OCI-M2 (cell line): ENCODE results near the gene LRRC17.
"Not testable (repeated sequence)": the region's sequence is repeated elsewhere in the genome, so short reads cannot be mapped to it uniquely, and the experiment has no call there.

Experiments used
- DNase-seq: peaks from one replicate; lab custom pipeline; 2025; ENCODE audit not compliant: unreplicated experiment; lab: John Stamatoyannopoulos, UW

The LRRC17 gene

GRCh38 chr7:102942181-102942866 is 29.5 kb downstream of the LRRC17 start:
- DNase-seq = no peak

- no peak for DNase-seq
These were observed 30.1 kb downstream of the LRRC17 start for GRCh38 chr7:102942868-102943267.

- no peak for DNase-seq
These were observed 30.8 kb downstream of the LRRC17 start for GRCh38 chr7:102943423-102944169.

GRCh38 chr7:102944241-102944640 is 31.4 kb downstream of the LRRC17 start:
- no peak for DNase-seq

GRCh38 chr7:102951839-102952238 is 39.0 kb downstream of the LRRC17 start:
- no peak for DNase-seq

GRCh38 chr7:102953406-102953805 is 40.6 kb downstream of the LRRC17 start:
- no peak for DNase-seq

GRCh38 chr7:102954359-102954758 is 41.6 kb downstream of the LRRC17 start:
- DNase-seq = not testable (repeated sequence)

GRCh38 chr7:102958004-102958403 is 45.2 kb downstream of the LRRC17 start:
- DNase-seq = not testable (repeated sequence)

- DNase-seq = not testable (repeated sequence)
These were observed 49.2 kb downstream of the LRRC17 start for GRCh38 chr7:102961993-102962392.

- DNase-seq = no peak
These were observed 53.7 kb downstream of the LRRC17 start for GRCh38 chr7:102966465-102966864.

- DNase-seq = no peak
These were observed 55.0 kb downstream of the LRRC17 start for GRCh38 chr7:102967798-102968197.

- DNase-seq = peak; percentile 55
These were observed 60.4 kb downstream of the LRRC17 start for GRCh38 chr7:102973096-102973802.

GRCh38 chr7:102974366-102975236 is 61.8 kb downstream of the LRRC17 start:
- DNase-seq = no peak

- DNase-seq = no peak
These were observed 63.1 kb downstream of the LRRC17 start for GRCh38 chr7:102975854-102976253.

GRCh38 chr7:102976493-102976892 is 63.7 kb downstream of the LRRC17 start:
- no peak for DNase-seq

GRCh38 chr7:102977586-102977985 is 64.8 kb downstream of the LRRC17 start:
- DNase-seq = not testable (repeated sequence)

GRCh38 chr7:102978284-102978683 is 65.5 kb downstream of the LRRC17 start:
- DNase-seq = no peak

- no peak for DNase-seq
These were observed 66.9 kb downstream of the LRRC17 start for GRCh38 chr7:102979670-102980069.

GRCh38 chr7:102981451-102981850 is 68.7 kb downstream of the LRRC17 start:
- no peak for DNase-seq

- no peak for DNase-seq
These were observed 69.4 kb downstream of the LRRC17 start for GRCh38 chr7:102982235-102982634.

GRCh38 chr7:102983602-102984001 is 70.8 kb downstream of the LRRC17 start:
- DNase-seq = no peak
